SK-N-SH (cell line): ENCODE results near the gene FERMT2.

ENCODE experiments used
- CTCF ChIP-seq: fragments of 200-600 bp; sonication (generic); IDR thresholded peaks from 2 replicates; pipeline ENCODE4 v1.6.1; 2017; ENCODE audit warnings: antibody characterized with exemption, mild to moderate bottlenecking, moderate library complexity
- FOXM1 ChIP-seq: IDR thresholded peaks from 2 replicates; pipeline ENCODE4 v1.4.0; 2012; ENCODE audit warnings: low read depth, mild to moderate bottlenecking
- MAX ChIP-seq: IDR thresholded peaks from 2 replicates; pipeline ENCODE4 v1.4.0; 2012; ENCODE audit warnings: low read depth
- MEF2A ChIP-seq: IDR thresholded peaks from 2 replicates; pipeline ENCODE4 v1.4.0; 2012; ENCODE audit warnings: low read depth, borderline replicate concordance
- NFIC ChIP-seq: IDR thresholded peaks from 2 replicates; pipeline ENCODE4 v1.4.0; 2012; ENCODE audit warnings: borderline replicate concordance
- RAD21 ChIP-seq: IDR thresholded peaks from 2 replicates; pipeline ENCODE4 v1.6.1; 2012; ENCODE audit warnings: mild to moderate bottlenecking, low read length
- USF1 ChIP-seq: IDR thresholded peaks from 2 replicates; pipeline ENCODE4 v1.4.0; 2012; ENCODE audit warnings: low read depth, borderline replicate concordance
- ZBTB33 ChIP-seq: IDR thresholded peaks from 2 replicates; pipeline ENCODE4 v1.4.0; 2012; ENCODE audit warnings: low read depth, borderline replicate concordance

- no peak for TF ChIP-seq NFIC
- TF ChIP-seq CTCF: no peak
- TF ChIP-seq MAX: no peak
- no peak for TF ChIP-seq USF1
- no peak for TF ChIP-seq ZBTB33
- TF ChIP-seq MEF2A: no peak
- TF ChIP-seq FOXM1: no peak
- TF ChIP-seq RAD21: no peak
Observed at GRCh38 chr14:52808101-52808500, 142.7 kb downstream of the FERMT2 start.
